ENCODE results near the gene HYAL2.

GRCh38 chr3:50319181-50319893 lies 3.2 kb downstream of the HYAL2 start:
- no peak for TF ChIP-seq CTCF (IDR thresholded peaks at IDR 0.05)
- TF ChIP-seq EP300 (IDR thresholded peaks at IDR 0.05): no peak
- no peak for TF ChIP-seq POLR2A (IDR thresholded peaks at IDR 0.05)

All from ovary (tissue), 3 donors.